Thoracic aorta (tissue), 2 donors: Measurements from ENCODE around the gene GCSAML. TPM values are rescaled to one million over a fixed set of nuclear protein-coding genes. Genes with fewer than 3 reads are reported as not detected.
"Not testable (repeated sequence)": the region's sequence is repeated elsewhere in the genome, so short reads cannot be mapped to it uniquely, and the experiment has no call there.

Experiments used
- ATAC-seq: fragments of 150-250 bp; one replicate; pipeline ENCODE4 v1.8.0; 2017; ENCODE audit warnings: low read depth; ENCODE audit not compliant: insufficient number of reproducible peaks, low FRiP score
- DNase-seq: peaks from one replicate; pipeline ENCODE4 v3.0.0-alpha.2; 2020; ENCODE audit warnings: low spot score
- H3K27ac ChIP-seq, 2 donors: fragments of 200-600 bp; sonication (generic); 1 replicate in 1 of 2; 2 replicates in 1 of 2; pipeline ENCODE4 v1.5.1; 2016; ENCODE audit warnings: mild to moderate bottlenecking in 2 of 2, moderate library complexity in 2 of 2
- H3K27me3 ChIP-seq: fragments of 200-600 bp; sonication (generic); replicated peaks from 2 replicates; pipeline ENCODE4 v1.6.0; 2016; ENCODE audit warnings: mild to moderate bottlenecking; ENCODE audit not compliant: insufficient read depth
- H3K36me3 ChIP-seq: fragments of 200-600 bp; sonication (generic); one replicate; pipeline ENCODE4 v1.5.1; 2016
- H3K4me1 ChIP-seq, 2 donors: fragments of 200-600 bp; sonication (generic); 1 replicate in 1 of 2; 2 replicates in 1 of 2; pipeline versions ENCODE4 v1.5.1 to v1.6.0; 2016; ENCODE audit warnings: low read depth in 2 of 2, mild to moderate bottlenecking in 1 of 2; ENCODE audit not compliant: control insufficient read depth in 1 of 2
- H3K4me3 ChIP-seq: fragments of 200-600 bp; sonication (generic); 2 replicates; pipeline ENCODE4 v1.5.1; 2016; ENCODE audit warnings: mild to moderate bottlenecking
- H3K9me3 ChIP-seq: fragments of 200-600 bp; sonication (generic); 2 replicates; pipeline ENCODE4 v1.5.1; 2016
- total RNA-seq, 2 donors: library from RNA; depleted of rRNA; stranded (reverse); fragments of >200 nt; gene quantifications; one replicate each; pipeline versions ENCODE4 v1.1.0 to v1.2.3, GENCODE V29; 2016
- TF ChIP-seq, protein P1 (sequence below): fragments of 200-600 bp; sonication (generic); IDR thresholded peaks from one replicate; pipeline ENCODE4 v1.5.1; 2019; ENCODE audit warnings: antibody characterized with exemption

The GCSAML gene
- 1 to 10 TPM in 1 of 2 donors, under 1 TPM in 1; 0.42 to 1.2 TPM for total RNA-seq

DNA sequence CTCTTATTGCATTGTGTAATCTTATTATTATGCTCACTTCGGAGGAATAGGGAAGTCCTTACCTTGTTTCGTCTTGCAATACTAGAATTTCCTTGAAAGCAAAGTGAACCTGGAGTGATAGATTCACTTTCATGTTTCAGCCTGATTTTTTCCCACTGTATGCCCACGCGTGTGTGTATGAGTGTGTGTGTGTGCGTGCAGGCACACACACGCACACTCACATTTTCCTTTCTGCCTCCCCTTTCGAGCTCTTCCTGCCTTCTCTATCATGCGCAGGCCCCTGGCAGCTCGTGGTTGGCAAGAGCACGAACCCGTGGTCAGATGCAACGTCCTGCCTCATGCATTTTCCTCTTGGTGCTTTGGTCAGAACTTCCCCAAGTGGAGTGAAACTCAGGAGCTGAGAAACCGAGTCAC, at the start of gene GCSAML:
TSS of gene GCSAML (plus strand) at position 366 of the 414 bp plus-strand sequence. CDS start 58 bp downstream, outside the sequence.
- no peak for DNase-seq

DNA sequence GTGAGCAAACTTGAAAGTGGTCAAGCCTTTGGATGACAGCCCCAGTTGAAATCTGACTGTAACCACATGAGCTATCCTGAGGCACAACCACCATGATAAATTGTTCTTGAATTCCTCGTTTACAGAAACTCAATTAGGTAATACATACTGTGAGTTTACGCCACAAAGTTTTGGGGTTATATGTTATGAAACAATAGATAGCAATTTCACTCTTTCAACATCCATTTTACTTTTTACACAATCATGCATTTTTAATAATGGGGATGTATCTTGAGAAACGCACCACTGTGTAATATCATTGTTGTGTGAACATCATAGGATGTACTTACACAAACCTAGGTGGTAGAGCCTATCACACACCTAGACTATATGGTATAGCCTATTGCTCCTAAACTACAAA, 48.1 kb upstream of the GCSAML start:
- TF ChIP-seq, protein P1, sequence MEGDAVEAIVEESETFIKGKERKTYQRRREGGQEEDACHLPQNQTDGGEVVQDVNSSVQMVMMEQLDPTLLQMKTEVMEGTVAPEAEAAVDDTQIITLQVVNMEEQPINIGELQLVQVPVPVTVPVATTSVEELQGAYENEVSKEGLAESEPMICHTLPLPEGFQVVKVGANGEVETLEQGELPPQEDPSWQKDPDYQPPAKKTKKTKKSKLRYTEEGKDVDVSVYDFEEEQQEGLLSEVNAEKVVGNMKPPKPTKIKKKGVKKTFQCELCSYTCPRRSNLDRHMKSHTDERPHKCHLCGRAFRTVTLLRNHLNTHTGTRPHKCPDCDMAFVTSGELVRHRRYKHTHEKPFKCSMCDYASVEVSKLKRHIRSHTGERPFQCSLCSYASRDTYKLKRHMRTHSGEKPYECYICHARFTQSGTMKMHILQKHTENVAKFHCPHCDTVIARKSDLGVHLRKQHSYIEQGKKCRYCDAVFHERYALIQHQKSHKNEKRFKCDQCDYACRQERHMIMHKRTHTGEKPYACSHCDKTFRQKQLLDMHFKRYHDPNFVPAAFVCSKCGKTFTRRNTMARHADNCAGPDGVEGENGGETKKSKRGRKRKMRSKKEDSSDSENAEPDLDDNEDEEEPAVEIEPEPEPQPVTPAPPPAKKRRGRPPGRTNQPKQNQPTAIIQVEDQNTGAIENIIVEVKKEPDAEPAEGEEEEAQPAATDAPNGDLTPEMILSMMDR, result no peak
- Histone ChIP-seq H3K4me1 (no peaks in the 10 kb centered on the region), H3K9me3 (no peaks in the 10 kb centered on the region), H3K27me3 (no peaks in the 10 kb centered on the region), H3K36me3 (no peaks in the 10 kb centered on the region), H3K4me3 (no peak overlapping the region), H3K27ac (no peak overlapping the region)
- DNase-seq, result no peak
- ATAC-seq, result no peak

More for the DNA sequence above, at the start of gene GCSAML:
- H3K36me3 ChIP-seq, result no peaks in the 10 kb centered on the region
- no peaks in the 10 kb centered on the region for H3K4me1 ChIP-seq
- no peak for ATAC-seq
- H3K9me3 ChIP-seq, result no peaks in the 10 kb centered on the region
- H3K27ac ChIP-seq, result no peak within 1 kb of the TSS
- no peak within 1 kb of the TSS for H3K4me3 ChIP-seq
- no peaks in the 10 kb centered on the region for H3K27me3 ChIP-seq
- TF ChIP-seq, protein P1, result no peak

DNA sequence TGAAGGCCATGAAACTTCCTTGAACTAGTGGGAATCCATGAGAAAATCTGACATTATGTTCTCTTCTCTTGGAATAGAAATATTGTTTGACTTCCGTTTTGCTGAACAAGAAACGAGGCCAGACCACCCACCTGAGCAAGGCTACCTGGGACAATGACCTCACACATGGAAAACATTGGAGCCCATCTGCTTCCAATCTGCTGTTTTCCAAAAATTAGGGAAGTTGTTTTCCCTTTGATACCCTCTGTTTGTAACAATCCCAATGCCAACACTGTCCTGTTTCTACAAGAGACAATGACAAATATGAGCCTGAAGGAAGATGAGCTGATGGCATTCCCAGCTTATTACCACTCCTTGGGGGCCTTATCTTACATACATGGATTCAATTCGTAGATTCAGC, 42.1 kb upstream of the GCSAML start:
- Histone ChIP-seq H3K4me3 (no peak overlapping the region), H3K9me3 (no peaks in the 10 kb centered on the region), H3K27me3 (no peaks in the 10 kb centered on the region), H3K4me1 (no peaks in the 10 kb centered on the region), H3K36me3 (no peaks in the 10 kb centered on the region), H3K27ac (no peak overlapping the region)
- DNase-seq (no peak), ATAC-seq (no peak)
- TF ChIP-seq, protein P1, result no peak

GRCh38 chr1:247517795-247518612, 30.9 kb upstream of the GCSAML start:
- Histone ChIP-seq H3K27ac (no peak overlapping the region), H3K4me1 (no peaks in the 10 kb centered on the region), H3K9me3 (no peaks in the 10 kb centered on the region), H3K27me3 (no peaks in the 10 kb centered on the region), H3K36me3 (no peaks in the 10 kb centered on the region), H3K4me3 (no peak overlapping the region)
- DNase-seq (no peak), ATAC-seq (no peak)
- TF ChIP-seq, protein P1, result no peak

DNA sequence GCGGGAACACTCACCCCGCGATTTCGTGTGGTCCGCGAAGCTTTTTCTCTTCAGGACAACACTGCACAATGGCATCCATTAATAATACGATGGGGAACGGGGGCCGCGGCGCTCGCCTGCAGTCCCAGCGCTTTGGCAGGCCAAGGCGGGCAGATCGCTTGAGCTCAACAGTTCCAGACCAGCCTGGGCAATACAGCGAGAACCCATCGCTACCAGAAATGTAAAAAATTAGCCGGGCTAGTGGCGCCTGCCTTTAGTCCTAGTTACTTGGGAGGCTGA, 30.4 kb upstream of the GCSAML start:
- TF ChIP-seq, protein P1, result no peak
- Histone ChIP-seq H3K9me3 (no peaks in the 10 kb centered on the region), H3K27ac (no peak overlapping the region), H3K27me3 (no peaks in the 10 kb centered on the region), H3K4me1 (no peaks in the 10 kb centered on the region), H3K36me3 (no peaks in the 10 kb centered on the region), H3K4me3 (no peak overlapping the region)
- no peak for ATAC-seq
- DNase-seq, result no peak

GRCh38 chr1:247521886-247522285, 27.0 kb upstream of the GCSAML start:
- H3K4me3 ChIP-seq, H3K27ac ChIP-seq, H3K36me3 ChIP-seq, H3K27me3 ChIP-seq, ATAC-seq, H3K9me3 ChIP-seq, H3K4me1 ChIP-seq, DNase-seq: not testable (repeated sequence)
